HFFc6 (cell line): ENCODE results near the gene C1QTNF12. TPM values are rescaled to one million over a fixed set of nuclear protein-coding genes. Genes with fewer than 3 reads are reported as not detected.

Source experiments
- DNase-seq: peaks from one replicate; pipeline ENCODE4 v3.0.0-alpha.2; 2018
- H3K27ac Mint-ChIP-seq: 2 replicates; pipeline ENCODE4 v1.8.0; 2020; ENCODE audit warnings: mild to moderate bottlenecking, mixed read lengths
- H3K27me3 Mint-ChIP-seq: 2 replicates; pipeline ENCODE4 v1.8.0; 2021; ENCODE audit warnings: mild to moderate bottlenecking, moderate library complexity, mixed read lengths; ENCODE audit not compliant: insufficient read depth
- H3K36me3 Mint-ChIP-seq: 2 replicates; pipeline ENCODE4 v1.8.0; 2021; ENCODE audit warnings: low read depth, mixed read lengths
- H3K4me1 Mint-ChIP-seq: 2 replicates; pipeline ENCODE4 v1.8.0; 2020; ENCODE audit warnings: low read depth, mixed read lengths
- H3K4me3 Mint-ChIP-seq: 2 replicates; pipeline ENCODE4 v1.8.0; 2020; ENCODE audit warnings: mild to moderate bottlenecking, moderate library complexity, mixed read lengths
- H3K9me3 Mint-ChIP-seq: 2 replicates; pipeline ENCODE4 v1.8.0; 2020; ENCODE audit warnings: mild to moderate bottlenecking, mixed read lengths
- total RNA-seq, 6 experiments: library from RNA; stranded (reverse); fragmentation: NEBNext Ultra II Directional; extraction: Animal tissue kit (Norgen Biotek cat#: 25700); gene quantifications; 2 replicates in 1 of 6; 3 replicates in 5 of 6; pipeline ENCODE4 v1.2.3, GENCODE V29; 2021
- TF ChIP-seq, protein P1 (sequence below): fragments of 200-600 bp; sonication (generic); IDR thresholded peaks from 2 replicates; pipeline ENCODE4 v1.5.0; 2021; ENCODE audit warnings: antibody characterized with exemption, mild to moderate bottlenecking

Gene C1QTNF12
- total RNA-seq, 6 experiments from 2014 or later, result 0.31 to 1.7 (median 1.1) TPM

DNA sequence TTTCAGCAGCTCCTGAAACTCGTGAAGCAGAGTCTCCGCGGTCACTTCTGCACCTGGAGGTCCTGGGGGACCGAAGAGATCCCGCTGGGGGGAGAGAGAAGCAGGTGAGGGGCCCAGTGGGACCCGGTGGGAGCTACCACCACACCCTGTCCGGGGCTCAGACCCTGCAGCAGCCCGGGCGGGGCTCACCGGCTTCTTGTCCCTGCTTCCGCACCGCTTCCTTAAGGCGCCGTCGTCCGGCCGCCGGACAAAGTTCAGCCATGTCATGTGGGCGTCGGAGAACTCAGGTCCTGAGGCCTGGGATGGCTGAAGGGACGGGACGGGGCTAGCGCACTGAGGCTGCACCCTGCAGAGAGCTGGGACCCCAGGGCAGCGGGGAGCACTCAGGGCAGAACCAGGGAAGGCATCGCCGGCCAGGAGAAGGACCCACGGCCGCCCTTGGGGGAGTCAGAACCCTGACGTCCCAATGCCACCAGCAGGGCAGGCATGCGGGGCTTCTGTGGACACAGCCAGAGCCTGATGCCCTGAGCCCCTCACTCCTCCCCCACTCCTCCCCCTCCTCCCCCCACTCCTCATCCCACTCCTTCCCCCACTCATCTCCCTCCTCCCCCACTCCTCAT, 2.2 kb downstream of the C1QTNF12 start:
- Mint-ChIP-seq H3K4me1 (no peaks in the 10 kb centered on the region), H3K27me3 (peaks cover 4% of the 10 kb centered on the region), H3K36me3 (no peaks in the 10 kb centered on the region), H3K9me3 (no peaks in the 10 kb centered on the region), H3K27ac (no peak overlapping the region), H3K4me3 (no peak overlapping the region)
- no peak for DNase-seq
- TF ChIP-seq, protein P1, sequence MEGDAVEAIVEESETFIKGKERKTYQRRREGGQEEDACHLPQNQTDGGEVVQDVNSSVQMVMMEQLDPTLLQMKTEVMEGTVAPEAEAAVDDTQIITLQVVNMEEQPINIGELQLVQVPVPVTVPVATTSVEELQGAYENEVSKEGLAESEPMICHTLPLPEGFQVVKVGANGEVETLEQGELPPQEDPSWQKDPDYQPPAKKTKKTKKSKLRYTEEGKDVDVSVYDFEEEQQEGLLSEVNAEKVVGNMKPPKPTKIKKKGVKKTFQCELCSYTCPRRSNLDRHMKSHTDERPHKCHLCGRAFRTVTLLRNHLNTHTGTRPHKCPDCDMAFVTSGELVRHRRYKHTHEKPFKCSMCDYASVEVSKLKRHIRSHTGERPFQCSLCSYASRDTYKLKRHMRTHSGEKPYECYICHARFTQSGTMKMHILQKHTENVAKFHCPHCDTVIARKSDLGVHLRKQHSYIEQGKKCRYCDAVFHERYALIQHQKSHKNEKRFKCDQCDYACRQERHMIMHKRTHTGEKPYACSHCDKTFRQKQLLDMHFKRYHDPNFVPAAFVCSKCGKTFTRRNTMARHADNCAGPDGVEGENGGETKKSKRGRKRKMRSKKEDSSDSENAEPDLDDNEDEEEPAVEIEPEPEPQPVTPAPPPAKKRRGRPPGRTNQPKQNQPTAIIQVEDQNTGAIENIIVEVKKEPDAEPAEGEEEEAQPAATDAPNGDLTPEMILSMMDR, result no peak

DNA sequence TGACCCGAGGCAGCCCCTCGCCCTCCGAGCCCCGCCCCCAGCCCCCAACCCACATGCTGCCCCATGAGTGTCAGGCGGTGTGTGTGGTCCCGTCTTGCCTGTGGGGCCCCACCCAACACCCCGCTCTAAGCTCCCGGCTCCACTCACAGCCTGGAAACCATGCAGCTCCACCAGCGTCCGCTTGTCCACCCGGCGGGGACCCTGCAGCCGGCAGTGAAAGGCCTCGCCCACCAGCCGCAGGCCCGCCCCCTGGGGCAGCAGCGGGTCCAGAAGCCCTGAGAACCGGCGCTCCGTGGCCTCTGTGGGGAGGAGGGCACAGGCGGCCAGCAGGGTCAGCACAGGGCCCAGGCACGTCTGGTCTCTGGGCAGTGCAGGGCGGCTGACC, 2.7 kb downstream of the C1QTNF12 start:
- no peaks in the 10 kb centered on the region for H3K36me3 Mint-ChIP-seq
- no peaks in the 10 kb centered on the region for H3K9me3 Mint-ChIP-seq
- no peaks in the 10 kb centered on the region for H3K4me1 Mint-ChIP-seq
- no peak overlapping the region for H3K27ac Mint-ChIP-seq
- H3K4me3 Mint-ChIP-seq, result no peak overlapping the region
- TF ChIP-seq, protein P1, result no peak
- H3K27me3 Mint-ChIP-seq, result peaks cover 4% of the 10 kb centered on the region
- DNase-seq, result no peak

DNA sequence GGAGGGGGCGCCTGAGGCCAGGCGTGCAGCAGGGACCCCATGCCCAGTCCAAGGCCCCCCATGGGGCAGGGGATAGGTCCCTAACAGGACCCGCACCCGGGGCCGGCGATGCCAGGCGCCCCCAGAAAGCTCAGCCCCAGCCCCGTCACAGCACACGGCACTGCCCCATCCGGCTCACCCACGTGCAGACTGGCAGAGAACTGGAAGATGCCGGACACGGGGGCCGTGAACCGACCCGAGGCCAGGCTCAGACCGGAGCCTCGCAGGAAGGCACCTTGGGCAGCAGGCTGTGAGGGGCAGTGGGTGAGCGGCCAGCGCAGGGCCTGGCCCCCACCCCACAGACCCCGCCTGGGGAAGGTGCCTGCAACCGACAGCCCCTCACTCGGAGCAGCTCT, 3.3 kb downstream of the C1QTNF12 start:
- no peak for DNase-seq
- Mint-ChIP-seq H3K4me3 (no peak overlapping the region), H3K36me3 (no peaks in the 10 kb centered on the region), H3K27ac (no peak overlapping the region), H3K9me3 (no peaks in the 10 kb centered on the region), H3K27me3 (peaks cover 4% of the 10 kb centered on the region), H3K4me1 (no peaks in the 10 kb centered on the region)
- TF ChIP-seq, protein P1, result no peak

DNA sequence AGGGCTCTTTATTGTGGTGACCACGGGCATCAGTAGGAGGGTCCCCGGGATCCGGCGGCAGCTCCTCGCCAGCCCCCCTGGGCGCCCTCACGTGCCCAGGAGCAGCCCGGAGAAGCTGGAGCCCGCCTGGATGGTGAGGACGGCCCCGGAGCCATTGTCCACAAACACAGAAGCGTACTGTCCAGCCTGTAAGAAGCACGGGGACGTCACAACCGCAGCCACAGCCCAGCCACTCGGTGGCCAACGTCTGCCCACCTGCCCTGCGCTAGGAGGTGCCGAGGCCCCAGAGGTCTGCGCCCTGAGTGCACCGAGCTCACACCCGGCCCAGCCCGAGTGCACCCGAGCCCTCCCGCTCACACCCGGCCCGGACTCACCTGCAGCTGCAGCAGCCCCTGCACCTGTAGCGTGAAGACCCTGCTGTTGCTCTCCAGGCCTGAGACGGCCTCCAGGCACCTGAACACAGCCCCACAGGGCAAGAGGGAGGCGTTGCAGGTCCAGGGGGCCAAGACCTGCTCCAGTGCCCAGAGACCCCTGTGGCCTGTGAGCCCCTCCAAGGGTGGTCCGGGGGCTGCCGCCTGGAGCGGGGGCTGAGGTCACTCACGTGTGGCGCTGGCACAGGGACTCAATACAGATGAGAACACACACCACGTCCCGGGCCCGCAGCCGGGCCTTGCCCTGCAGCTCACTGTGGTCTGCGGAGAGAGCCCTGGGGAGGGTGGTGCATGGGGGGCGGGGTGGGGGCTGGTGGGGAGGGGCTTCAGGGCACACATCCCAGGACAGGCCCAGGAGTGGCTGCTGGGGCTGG, 3.9 kb downstream of the C1QTNF12 start:
- Mint-ChIP-seq H3K4me1 (no peaks in the 10 kb centered on the region), H3K36me3 (no peaks in the 10 kb centered on the region), H3K4me3 (no peak overlapping the region), H3K27me3 (peaks cover 4% of the 10 kb centered on the region), H3K9me3 (no peaks in the 10 kb centered on the region), H3K27ac (no peak overlapping the region)
- TF ChIP-seq, protein P1, result no peak
- DNase-seq, result no peak

DNA sequence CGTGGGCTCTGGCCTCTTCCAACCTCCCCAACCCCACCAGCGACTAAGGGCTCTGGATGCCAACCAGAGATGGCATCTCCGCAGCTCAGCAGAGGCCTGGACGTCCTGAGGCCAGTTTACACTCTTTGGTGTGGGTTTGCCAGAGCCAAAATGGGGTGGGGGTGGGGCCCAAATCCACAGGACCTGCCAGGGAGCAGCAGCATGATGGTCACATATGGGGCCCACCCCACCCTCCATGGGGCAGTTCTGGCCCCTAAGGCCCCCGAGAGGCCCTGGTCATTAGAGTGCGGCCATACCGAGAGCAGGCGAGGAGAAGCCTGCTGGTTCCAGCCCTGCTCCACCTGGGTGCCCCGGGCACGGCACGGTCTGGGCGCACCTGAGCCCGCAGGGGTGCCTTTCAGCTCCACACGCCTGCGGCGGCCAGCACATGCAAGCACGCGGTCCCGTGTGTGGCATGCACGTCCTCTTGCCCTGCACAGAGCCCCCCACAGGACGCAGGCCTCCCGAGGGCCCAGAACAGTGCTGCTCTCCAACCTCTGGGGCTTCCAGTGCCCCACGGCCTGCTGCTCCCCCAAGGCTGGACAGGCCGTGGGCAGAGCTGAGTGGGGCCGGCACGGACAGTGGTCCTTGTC, 4.8 kb downstream of the C1QTNF12 start:
- Mint-ChIP-seq H3K9me3 (no peaks in the 10 kb centered on the region), H3K36me3 (no peaks in the 10 kb centered on the region), H3K4me1 (no peaks in the 10 kb centered on the region), H3K27ac (no peak overlapping the region), H3K4me3 (no peak overlapping the region), H3K27me3 (peaks cover 4% of the 10 kb centered on the region)
- TF ChIP-seq, protein P1, result no peak
- no peak for DNase-seq
